PFSK-1 (cell line): ENCODE measurements around the gene OPN4.

Experiments used
- POLR2AphosphoS5 ChIP-seq: IDR thresholded peaks from 2 replicates; pipeline ENCODE4 v1.6.1; 2012; ENCODE audit warnings: low read depth, mild to moderate bottlenecking, control low read depth, low read length, moderate library complexity
- REST ChIP-seq, 2 experiments: IDR thresholded peaks; 2 replicates each; pipeline versions ENCODE4 v1.6.1 to v1.8.0; 2011 to 2012; ENCODE audit warnings: low read depth in 2 of 2, low read length in 2 of 2, control low read depth in 1 of 2, inconsistent platforms in 1 of 2, mild to moderate bottlenecking in 1 of 2, moderate library complexity in 1 of 2; ENCODE audit not compliant: insufficient read depth in 1 of 2
- SIN3A ChIP-seq: IDR thresholded peaks from 2 replicates; pipeline ENCODE4 v1.6.1; 2012; ENCODE audit warnings: mild to moderate bottlenecking, low read length, moderate library complexity, borderline replicate concordance; ENCODE audit not compliant: insufficient read depth
- TAF1 ChIP-seq: IDR thresholded peaks from 2 replicates; pipeline ENCODE4 v1.6.1; 2012; ENCODE audit warnings: low read length, control low read depth, borderline replicate concordance; ENCODE audit not compliant: insufficient read depth

- TF ChIP-seq POLR2AphosphoS5 (no peak), TAF1 (no peak), REST (IDR thresholded peaks at IDR 0.05; ENCODE audit: insufficient read depth in 1 of 2, low read depth in 2 of 2, low read length in 2 of 2) (no peak), SIN3A (no peak)
Measured at GRCh38 chr10:86681047-86681446, 26.7 kb downstream of the OPN4 start.
